Measurements from ENCODE around the gene CCDC169. TPM values are rescaled to one million over a fixed set of nuclear protein-coding genes. Genes with fewer than 3 reads are reported as not detected.

Gene CCDC169
- polyA plus RNA-seq, 1 donor from 2014 or later = 6.9 TPM

- H3K36me3 ChIP-seq (ENCODE audit: insufficient read depth, low read length) = no peaks in the 10 kb centered on the region
- no peaks in the 10 kb centered on the region for H3K9me2 ChIP-seq (ENCODE audit: insufficient read depth, low read length)
- H3K9ac ChIP-seq (ENCODE audit: low read length) = no peak overlapping the region
- H3K79me2 ChIP-seq (replicated peaks; ENCODE audit: insufficient read depth, low read length) = peaks cover 60% of the 10 kb centered on the region
- no peaks in the 10 kb centered on the region for H3K9me3 ChIP-seq (ENCODE audit: low read length)
- H3F3A ChIP-seq (ENCODE audit: insufficient read depth, low read length, poor library complexity, severe bottlenecking) = no peaks in the 10 kb centered on the region
- H4K20me1 ChIP-seq (ENCODE audit: insufficient read depth) = no peaks in the 10 kb centered on the region
- H3K4me3 ChIP-seq (ENCODE audit: low read length) = no peak overlapping the region
- TF ChIP-seq RAD21 (conservative IDR thresholded peaks at IDR 0.05) (no peak), EP300 (conservative IDR thresholded peaks at IDR 0.05; ENCODE audit: poor library complexity, severe bottlenecking) (no peak), TAF1 (IDR thresholded peaks at IDR 0.05; ENCODE audit: low read depth) (no peak), EZH2 (IDR thresholded peaks at IDR 0.05; ENCODE audit: borderline replicate concordance, insufficient read depth, low read length, poor library complexity, severe bottlenecking) (no peak), POLR2AphosphoS5 (IDR thresholded peaks at IDR 0.05) (no peak), MXI1 (conservative IDR thresholded peaks at IDR 0.05; ENCODE audit: poor library complexity, severe bottlenecking) (no peak), SMC3 (conservative IDR thresholded peaks at IDR 0.05; ENCODE audit: poor library complexity) (no peak)
- TF ChIP-seq, protein P1, sequence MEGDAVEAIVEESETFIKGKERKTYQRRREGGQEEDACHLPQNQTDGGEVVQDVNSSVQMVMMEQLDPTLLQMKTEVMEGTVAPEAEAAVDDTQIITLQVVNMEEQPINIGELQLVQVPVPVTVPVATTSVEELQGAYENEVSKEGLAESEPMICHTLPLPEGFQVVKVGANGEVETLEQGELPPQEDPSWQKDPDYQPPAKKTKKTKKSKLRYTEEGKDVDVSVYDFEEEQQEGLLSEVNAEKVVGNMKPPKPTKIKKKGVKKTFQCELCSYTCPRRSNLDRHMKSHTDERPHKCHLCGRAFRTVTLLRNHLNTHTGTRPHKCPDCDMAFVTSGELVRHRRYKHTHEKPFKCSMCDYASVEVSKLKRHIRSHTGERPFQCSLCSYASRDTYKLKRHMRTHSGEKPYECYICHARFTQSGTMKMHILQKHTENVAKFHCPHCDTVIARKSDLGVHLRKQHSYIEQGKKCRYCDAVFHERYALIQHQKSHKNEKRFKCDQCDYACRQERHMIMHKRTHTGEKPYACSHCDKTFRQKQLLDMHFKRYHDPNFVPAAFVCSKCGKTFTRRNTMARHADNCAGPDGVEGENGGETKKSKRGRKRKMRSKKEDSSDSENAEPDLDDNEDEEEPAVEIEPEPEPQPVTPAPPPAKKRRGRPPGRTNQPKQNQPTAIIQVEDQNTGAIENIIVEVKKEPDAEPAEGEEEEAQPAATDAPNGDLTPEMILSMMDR (IDR thresholded peaks at IDR 0.05; ENCODE audit: poor library complexity, severe bottlenecking) = no peak
- TF ChIP-seq, protein P2, sequence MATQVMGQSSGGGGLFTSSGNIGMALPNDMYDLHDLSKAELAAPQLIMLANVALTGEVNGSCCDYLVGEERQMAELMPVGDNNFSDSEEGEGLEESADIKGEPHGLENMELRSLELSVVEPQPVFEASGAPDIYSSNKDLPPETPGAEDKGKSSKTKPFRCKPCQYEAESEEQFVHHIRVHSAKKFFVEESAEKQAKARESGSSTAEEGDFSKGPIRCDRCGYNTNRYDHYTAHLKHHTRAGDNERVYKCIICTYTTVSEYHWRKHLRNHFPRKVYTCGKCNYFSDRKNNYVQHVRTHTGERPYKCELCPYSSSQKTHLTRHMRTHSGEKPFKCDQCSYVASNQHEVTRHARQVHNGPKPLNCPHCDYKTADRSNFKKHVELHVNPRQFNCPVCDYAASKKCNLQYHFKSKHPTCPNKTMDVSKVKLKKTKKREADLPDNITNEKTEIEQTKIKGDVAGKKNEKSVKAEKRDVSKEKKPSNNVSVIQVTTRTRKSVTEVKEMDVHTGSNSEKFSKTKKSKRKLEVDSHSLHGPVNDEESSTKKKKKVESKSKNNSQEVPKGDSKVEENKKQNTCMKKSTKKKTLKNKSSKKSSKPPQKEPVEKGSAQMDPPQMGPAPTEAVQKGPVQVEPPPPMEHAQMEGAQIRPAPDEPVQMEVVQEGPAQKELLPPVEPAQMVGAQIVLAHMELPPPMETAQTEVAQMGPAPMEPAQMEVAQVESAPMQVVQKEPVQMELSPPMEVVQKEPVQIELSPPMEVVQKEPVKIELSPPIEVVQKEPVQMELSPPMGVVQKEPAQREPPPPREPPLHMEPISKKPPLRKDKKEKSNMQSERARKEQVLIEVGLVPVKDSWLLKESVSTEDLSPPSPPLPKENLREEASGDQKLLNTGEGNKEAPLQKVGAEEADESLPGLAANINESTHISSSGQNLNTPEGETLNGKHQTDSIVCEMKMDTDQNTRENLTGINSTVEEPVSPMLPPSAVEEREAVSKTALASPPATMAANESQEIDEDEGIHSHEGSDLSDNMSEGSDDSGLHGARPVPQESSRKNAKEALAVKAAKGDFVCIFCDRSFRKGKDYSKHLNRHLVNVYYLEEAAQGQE (IDR thresholded peaks at IDR 0.05; ENCODE audit: borderline replicate concordance) = no peak
- no peak overlapping the region for H3K27ac ChIP-seq (ENCODE audit: low read length)
- H3K27me3 ChIP-seq (ENCODE audit: insufficient read depth, low read depth, low read length) = no peaks in the 10 kb centered on the region
- no peak overlapping the region for H2AFZ ChIP-seq (ENCODE audit: low read depth, low read length)
- H3K4me2 ChIP-seq (ENCODE audit: low read length) = no peak overlapping the region
These were observed 42.1 kb upstream of the CCDC169 start for GRCh38 chr13:36339600-36340155.

GRCh38 chr13:36337938-36338641, 40.5 kb upstream of the CCDC169 start:
- Histone ChIP-seq H3K4me2 (ENCODE audit: low read length) (no peak overlapping the region), H2AFZ (ENCODE audit: low read depth, low read length) (no peak overlapping the region), H3K79me2 (replicated peaks; ENCODE audit: insufficient read depth, low read length) (peaks cover 45% of the 10 kb centered on the region), H3F3A (ENCODE audit: insufficient read depth, low read length, poor library complexity, severe bottlenecking) (no peaks in the 10 kb centered on the region), H3K4me3 (ENCODE audit: low read length) (no peak overlapping the region), H3K27ac (ENCODE audit: low read length) (no peak overlapping the region), H3K9me2 (ENCODE audit: insufficient read depth, low read length) (no peaks in the 10 kb centered on the region), H3K9me3 (ENCODE audit: low read length) (no peaks in the 10 kb centered on the region), H4K20me1 (ENCODE audit: insufficient read depth) (no peaks in the 10 kb centered on the region), H3K27me3 (ENCODE audit: insufficient read depth, low read depth, low read length) (no peaks in the 10 kb centered on the region), H3K9ac (ENCODE audit: low read length) (no peak overlapping the region), H3K36me3 (ENCODE audit: insufficient read depth, low read length) (no peaks in the 10 kb centered on the region)
- TF ChIP-seq POLR2AphosphoS5 (IDR thresholded peaks at IDR 0.05) = no peak
- TF ChIP-seq, protein P2 (IDR thresholded peaks at IDR 0.05; ENCODE audit: borderline replicate concordance) = no peak
- no peak for TF ChIP-seq RAD21 (conservative IDR thresholded peaks at IDR 0.05)
- TF ChIP-seq, protein P1 (IDR thresholded peaks at IDR 0.05; ENCODE audit: poor library complexity, severe bottlenecking) = no peak
- no peak for TF ChIP-seq EZH2 (IDR thresholded peaks at IDR 0.05; ENCODE audit: borderline replicate concordance, insufficient read depth, low read length, poor library complexity, severe bottlenecking)
- no peak for TF ChIP-seq SMC3 (conservative IDR thresholded peaks at IDR 0.05; ENCODE audit: poor library complexity)
- TF ChIP-seq EP300 (conservative IDR thresholded peaks at IDR 0.05; ENCODE audit: poor library complexity, severe bottlenecking) = no peak

All from neural cell (in vitro differentiated cells).